ENCODE results near the gene MRFAP1. TPM values are rescaled to one million over a fixed set of nuclear protein-coding genes. Genes with fewer than 3 reads are reported as not detected.

MRFAP1 gene
- total RNA-seq, 1 experiment from 2014 or later, result 212 TPM

GRCh38 chr4:6632125-6632524 lies 8.4 kb upstream of the MRFAP1 start:
- intact Hi-C loops (cut with micrococcal nuclease; ENCODE audit: unreplicated experiment), result no loop called here
- Histone ChIP-seq H3K27me3 (ENCODE audit: control insufficient read depth, insufficient read depth, low read length) (no peaks in the 10 kb centered on the region), H3K9me3 (ENCODE audit: control insufficient read depth, insufficient read depth, low read depth, low read length) (no peaks in the 10 kb centered on the region), H3K27ac (ENCODE audit: low read length) (no peak overlapping the region), H3K36me3 (ENCODE audit: control insufficient read depth, insufficient read depth, low read length) (no peaks in the 10 kb centered on the region), H3K4me1 (ENCODE audit: control insufficient read depth, insufficient read depth, low read length) (peaks cover 7% of the 10 kb centered on the region; the same call in 1 of the 2 replicates), H3K4me3 (ENCODE audit: low read depth in 2 of 2, low read length in 2 of 2) (no peak overlapping the region)
- TF ChIP-seq REST (IDR thresholded peaks at IDR 0.05; ENCODE audit: insufficient read depth in 1 of 2, low read depth in 2 of 2, low read length in 1 of 2) (no peak), SIN3A (IDR thresholded peaks at IDR 0.05; ENCODE audit: borderline replicate concordance, insufficient read depth, low read depth, low read length) (no peak), TCF7L2 (IDR thresholded peaks at IDR 0.05; ENCODE audit: low read depth, low read length) (no peak), POLR2AphosphoS5 (IDR thresholded peaks at IDR 0.05; ENCODE audit: low read depth, low read length) (no peak)
- TF ChIP-seq, protein P1, sequence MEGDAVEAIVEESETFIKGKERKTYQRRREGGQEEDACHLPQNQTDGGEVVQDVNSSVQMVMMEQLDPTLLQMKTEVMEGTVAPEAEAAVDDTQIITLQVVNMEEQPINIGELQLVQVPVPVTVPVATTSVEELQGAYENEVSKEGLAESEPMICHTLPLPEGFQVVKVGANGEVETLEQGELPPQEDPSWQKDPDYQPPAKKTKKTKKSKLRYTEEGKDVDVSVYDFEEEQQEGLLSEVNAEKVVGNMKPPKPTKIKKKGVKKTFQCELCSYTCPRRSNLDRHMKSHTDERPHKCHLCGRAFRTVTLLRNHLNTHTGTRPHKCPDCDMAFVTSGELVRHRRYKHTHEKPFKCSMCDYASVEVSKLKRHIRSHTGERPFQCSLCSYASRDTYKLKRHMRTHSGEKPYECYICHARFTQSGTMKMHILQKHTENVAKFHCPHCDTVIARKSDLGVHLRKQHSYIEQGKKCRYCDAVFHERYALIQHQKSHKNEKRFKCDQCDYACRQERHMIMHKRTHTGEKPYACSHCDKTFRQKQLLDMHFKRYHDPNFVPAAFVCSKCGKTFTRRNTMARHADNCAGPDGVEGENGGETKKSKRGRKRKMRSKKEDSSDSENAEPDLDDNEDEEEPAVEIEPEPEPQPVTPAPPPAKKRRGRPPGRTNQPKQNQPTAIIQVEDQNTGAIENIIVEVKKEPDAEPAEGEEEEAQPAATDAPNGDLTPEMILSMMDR (IDR thresholded peaks at IDR 0.05), result no peak
- no TSS peak for BruUV-seq (replicated peaks)
- ChIA-PET POLR2A (no interaction called here), CTCF (interaction anchor here (0.6 kb wide), 1 partner anchor 157 kb away, joined by 6 read pairs; no protein-coding TSS in a partner anchor)
- DNase-seq (ENCODE audit: low read depth, low spot score) (no peak), ATAC-seq (no peak)
- in situ Hi-C loops (cut with HindIII; ENCODE audit: low pct_unique_long_range_greater_than_20kb, low sequenced_read_pairs), result no loop called here

DNA sequence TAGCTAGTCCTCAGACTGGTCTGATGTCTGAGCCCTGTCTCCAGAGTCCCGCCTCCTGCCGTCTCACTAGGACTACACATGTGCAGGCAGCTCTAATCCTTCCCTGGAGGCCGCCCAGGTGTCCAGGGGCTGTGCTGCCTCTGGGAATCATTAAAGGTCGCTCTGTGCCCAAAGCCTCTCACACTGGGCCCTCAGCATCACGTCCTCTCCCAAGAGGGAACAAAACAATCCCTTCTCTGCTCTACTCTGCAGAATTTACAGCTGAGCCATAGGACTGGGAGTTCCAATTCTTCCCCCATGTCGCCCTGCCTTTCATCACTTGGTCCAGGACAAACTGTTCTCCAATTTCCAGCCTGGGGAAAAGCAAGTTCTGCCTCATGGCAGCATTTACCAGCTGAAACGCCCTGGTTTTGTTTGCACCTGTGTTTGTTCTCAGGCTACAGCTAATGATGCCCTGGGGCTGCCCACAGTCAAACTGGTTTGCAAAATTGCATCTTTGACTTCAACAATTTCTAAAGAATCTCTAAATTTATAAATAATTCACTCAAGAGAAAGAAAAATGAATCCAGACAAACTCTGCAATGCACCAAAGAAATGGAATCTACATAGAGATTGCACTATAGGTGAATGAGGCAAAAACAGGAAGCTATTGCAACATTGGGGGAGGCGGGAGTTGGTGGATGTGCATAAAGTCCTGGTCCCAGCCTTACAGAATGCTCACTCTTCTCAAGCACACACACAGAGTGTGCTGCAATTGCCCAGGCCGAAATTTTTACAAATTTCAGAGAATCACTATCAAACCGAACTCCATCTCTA lies 7.2 kb upstream of the MRFAP1 start:
- ATAC-seq (no peak), DNase-seq (ENCODE audit: low read depth, low spot score) (no peak)
- no peak overlapping the region for H3K4me3 ChIP-seq (ENCODE audit: low read depth in 2 of 2, low read length in 2 of 2)
- no peaks in the 10 kb centered on the region for H3K9me3 ChIP-seq (ENCODE audit: control insufficient read depth, insufficient read depth, low read depth, low read length)
- no peaks in the 10 kb centered on the region for H3K36me3 ChIP-seq (ENCODE audit: control insufficient read depth, insufficient read depth, low read length)
- peaks cover 7% of the 10 kb centered on the region; the same call in 1 of the 2 replicates for H3K4me1 ChIP-seq (ENCODE audit: control insufficient read depth, insufficient read depth, low read length)
- in situ Hi-C loops (cut with HindIII; ENCODE audit: low pct_unique_long_range_greater_than_20kb, low sequenced_read_pairs) (no loop called here), intact Hi-C loops (cut with micrococcal nuclease; ENCODE audit: unreplicated experiment) (no loop called here)
- POLR2A ChIA-PET, result no interaction called here
- no peak for TF ChIP-seq POLR2AphosphoS5 (IDR thresholded peaks at IDR 0.05; ENCODE audit: low read depth, low read length)
- TF ChIP-seq, protein P1 (IDR thresholded peaks at IDR 0.05), result no peak
- no peak for TF ChIP-seq SIN3A (IDR thresholded peaks at IDR 0.05; ENCODE audit: borderline replicate concordance, insufficient read depth, low read depth, low read length)
- TF ChIP-seq TCF7L2 (IDR thresholded peaks at IDR 0.05; ENCODE audit: low read depth, low read length), result no peak
- TF ChIP-seq REST (IDR thresholded peaks at IDR 0.05; ENCODE audit: insufficient read depth in 1 of 2, low read depth in 2 of 2, low read length in 1 of 2), result no peak
- no peaks in the 10 kb centered on the region for H3K27me3 ChIP-seq (ENCODE audit: control insufficient read depth, insufficient read depth, low read length)
- H3K27ac ChIP-seq (ENCODE audit: low read length), result peak overlapping the region; percentile 48; the same call in 1 of the 2 replicates
- CTCF ChIA-PET, result no interaction called here
- no TSS peak for BruUV-seq (replicated peaks)
